ENCODE measurements around the gene OR4D1.

Gene OR4D1

GRCh38 chr17:58195518-58196123 is 47.4 kb downstream of the OR4D1 start:
- no peak for DNase-seq

- DNase-seq = no peak
These were observed 48.4 kb downstream of the OR4D1 start for GRCh38 chr17:58196610-58197009.

- DNase-seq = peak; percentile 35
These were observed 51.9 kb downstream of the OR4D1 start for GRCh38 chr17:58200024-58200633.

GRCh38 chr17:58202859-58203258 is 54.7 kb downstream of the OR4D1 start:
- no peak for DNase-seq

- no peak for DNase-seq
These were observed 56.6 kb downstream of the OR4D1 start for GRCh38 chr17:58204796-58205195.

GRCh38 chr17:58205936-58206335 is 57.8 kb downstream of the OR4D1 start:
- DNase-seq = no peak

GRCh38 chr17:58207451-58207850 is 59.3 kb downstream of the OR4D1 start:
- DNase-seq = no peak

GRCh38 chr17:58208344-58208743 is 60.2 kb downstream of the OR4D1 start:
- DNase-seq = no peak

All from effector CD4-positive, alpha-beta T cell (primary cell).